ENCODE measurements around the gene RUFY3.
"Not testable (repeated sequence)": the region's sequence is repeated elsewhere in the genome, so short reads cannot be mapped to it uniquely, and the experiment has no call there.

RUFY3 gene

DNA sequence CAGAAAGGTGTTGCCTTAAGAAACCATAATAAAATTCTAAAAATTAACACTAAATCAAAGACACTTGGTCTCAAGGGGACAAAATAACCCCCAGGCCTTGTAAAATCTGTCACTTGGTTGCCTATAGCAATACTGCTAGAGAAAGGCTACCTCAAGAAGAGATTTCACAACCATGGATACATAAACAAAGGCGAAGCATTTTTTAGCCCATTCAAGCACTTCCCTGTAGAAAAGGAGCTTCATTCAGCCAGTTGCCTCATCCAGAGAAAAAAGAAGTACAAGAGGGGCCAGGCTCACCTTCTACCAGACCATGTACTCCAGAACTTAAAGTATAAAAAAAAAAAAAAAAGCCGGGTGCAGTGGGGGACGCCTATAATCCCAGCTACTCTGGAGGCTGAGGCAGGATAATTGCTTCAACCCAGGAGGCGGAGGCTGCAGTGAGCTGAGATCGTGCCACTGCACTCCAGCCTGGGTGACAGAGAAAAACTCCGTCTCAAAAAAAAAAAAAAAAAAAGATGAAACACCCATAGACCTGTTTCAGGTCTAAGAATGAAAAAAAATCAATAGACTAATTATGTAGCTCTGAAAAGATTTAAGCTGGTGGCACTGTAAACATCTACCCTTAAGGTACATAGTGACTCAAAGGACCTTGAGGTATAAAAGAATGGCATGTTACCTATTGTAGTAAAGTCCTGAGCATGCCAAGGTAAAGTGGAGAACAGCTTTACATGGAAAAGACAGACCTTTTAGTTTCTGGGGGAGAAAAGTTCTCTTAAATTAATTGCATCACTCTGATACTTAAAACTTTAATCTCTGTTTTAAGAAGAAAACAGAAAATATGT is 18.0 kb downstream of the RUFY3 start:
- DNase-seq, result no peak

DNA sequence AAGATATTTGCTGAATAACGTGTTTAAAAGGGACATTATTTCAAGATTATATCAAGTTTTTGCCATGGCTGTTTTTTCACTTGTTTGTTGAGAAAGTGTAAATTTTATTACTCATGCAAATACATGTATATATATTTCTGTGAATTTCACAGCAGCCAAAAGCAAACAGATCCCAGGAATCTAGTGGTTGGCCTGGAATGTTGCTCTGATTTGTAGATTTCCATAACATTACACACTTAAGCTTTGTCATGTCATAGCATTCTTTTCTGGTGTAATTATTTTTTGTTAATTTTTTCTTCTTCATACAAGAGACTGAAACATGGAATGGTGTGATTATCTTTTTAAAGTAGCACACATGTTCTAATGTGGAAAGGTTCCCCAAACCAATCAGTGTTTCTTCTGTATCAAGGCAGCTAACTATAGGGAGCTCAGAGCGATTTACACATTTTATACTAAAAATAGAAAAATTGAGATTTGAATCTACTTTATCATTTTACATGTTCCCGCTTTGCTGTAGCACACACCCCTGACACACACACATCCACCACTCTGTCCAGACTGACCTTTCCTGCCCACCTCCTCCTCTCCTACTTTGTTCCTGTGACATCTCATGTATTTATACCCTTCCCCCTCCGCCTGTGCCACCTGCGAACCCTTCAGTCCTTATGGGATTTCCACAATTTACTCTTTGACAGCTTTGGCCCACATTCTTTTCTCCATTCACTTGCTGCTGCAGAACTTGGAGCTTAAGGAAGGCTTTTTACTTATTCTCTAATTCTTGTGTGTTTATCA is 20.3 kb downstream of the RUFY3 start:
- DNase-seq, result no peak

DNA sequence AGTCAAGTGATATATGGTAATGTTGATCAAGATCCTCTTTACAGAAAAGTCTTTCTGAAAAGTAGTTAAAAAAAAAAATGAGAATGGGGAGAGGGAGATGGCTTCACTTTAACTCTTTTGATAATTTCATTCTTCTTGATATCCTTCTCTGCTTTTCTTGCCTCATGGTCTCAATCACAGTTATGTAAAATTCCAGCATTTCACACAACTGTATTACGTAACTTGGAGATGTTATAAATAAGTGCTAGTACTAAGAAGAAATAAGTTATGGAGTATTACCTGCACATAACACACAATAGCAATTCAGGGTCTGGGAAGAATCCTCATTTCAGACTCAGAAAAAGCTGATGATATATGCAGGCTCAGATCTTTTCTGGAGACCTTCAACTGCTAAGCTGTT is 22.0 kb downstream of the RUFY3 start:
- DNase-seq, result no peak

DNA sequence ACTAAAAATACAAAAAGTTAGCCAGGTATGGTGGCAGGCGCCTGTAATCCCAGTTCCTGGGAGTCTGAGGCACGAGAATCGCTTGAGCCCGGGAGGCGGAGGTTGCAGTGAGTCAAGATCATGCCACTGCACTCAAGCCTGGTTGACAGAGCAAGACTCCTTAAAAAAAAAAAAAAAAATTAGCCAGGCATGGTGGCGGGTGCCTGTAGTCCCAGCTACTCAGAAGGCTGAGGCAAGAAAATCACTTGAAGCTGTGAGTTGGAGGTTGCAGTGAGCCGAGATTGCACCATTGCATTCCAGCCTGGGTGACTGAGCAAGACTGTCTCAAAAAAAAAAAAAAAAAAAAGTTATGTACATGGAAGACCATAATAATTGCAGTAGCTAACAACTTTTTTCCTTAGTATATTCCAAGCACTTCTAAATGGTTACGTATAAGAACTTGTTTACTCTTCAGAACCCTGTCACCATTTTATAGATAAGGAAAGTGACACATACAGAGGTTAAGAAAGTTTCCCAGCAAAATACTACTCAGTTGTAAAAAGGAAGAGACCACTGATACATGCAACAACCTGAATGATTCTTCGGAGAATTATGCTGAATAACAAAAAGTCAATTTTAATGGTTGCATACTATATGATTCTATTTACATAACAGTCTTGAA is 24.5 kb downstream of the RUFY3 start:
- no peak for DNase-seq

DNA sequence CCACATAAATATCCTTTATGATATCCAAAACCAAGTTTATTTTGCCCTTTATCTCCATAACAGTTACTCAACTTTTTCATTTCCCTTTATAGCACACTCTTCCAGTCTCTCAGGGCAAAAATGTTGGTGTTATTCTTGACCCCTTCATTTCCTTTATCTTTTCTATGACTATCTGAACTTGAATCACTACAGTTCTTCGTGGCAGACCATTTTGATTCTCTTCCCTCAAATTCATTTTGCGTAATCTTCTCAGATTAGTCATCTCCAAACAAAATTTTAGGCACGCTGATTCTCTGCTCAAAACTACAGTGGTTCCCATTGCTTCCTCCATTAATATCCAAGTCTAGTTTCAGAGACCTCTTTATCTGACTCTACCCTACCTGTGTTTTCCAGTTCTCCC is 26.1 kb downstream of the RUFY3 start:
- DNase-seq, result no peak

DNA sequence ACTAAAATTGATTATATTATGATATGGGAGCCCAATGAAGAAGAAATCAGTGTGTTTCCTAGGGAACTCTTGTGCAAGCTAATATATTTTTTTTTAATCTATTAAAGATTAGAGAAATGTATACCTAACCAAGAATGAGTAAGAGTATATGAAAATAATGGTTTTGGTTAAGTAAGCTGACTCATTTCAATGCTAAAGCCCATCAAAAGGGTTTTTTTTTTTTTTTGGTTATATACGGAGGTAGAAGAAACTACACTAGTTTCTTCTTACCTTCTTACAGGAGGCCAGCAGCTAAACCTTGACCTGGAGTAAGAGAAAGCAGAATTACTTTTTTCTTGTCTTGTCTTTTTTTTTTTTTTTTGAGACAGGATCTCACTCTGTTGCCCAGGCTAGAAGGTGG is 27.5 kb downstream of the RUFY3 start:
- no peak for DNase-seq

DNA sequence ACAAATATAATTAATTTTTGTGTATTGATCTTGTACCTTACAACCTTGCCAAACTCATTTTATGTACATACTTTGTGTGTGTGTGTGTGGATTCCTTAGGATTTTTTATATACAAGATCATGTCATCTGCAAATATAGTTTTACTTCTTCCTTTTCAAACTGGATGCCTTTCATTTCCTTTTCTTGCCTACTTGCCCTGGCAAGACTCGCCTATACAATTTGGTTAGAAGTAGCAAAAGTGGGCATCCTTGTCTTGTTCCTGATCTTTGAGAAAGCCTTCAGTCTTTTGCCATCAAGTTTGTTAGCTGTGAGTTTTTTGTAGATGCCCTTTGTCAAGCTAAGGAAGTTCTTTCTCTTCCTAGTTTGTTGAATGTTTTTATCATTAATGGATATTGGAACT is 30.5 kb downstream of the RUFY3 start:
- DNase-seq, result no peak

DNA sequence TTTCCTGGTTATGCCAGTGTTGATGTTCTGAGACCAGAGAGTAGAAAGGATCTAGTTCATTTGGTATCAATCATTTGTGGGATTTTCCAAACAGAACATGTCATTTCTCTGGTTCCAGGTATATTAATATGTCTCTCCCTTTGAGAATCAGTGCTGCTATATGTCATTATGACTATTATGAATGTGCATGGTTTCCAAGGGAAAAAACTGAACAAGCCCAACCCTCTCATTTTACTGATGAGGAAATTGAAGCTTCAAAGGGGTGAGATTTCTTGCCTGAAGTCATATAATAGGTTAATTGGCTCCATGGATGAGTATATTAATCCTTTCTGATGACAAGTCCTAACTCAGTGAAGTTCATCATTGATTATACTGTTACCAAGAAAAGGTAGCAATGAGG is 31.9 kb downstream of the RUFY3 start:
- no peak for DNase-seq

DNA sequence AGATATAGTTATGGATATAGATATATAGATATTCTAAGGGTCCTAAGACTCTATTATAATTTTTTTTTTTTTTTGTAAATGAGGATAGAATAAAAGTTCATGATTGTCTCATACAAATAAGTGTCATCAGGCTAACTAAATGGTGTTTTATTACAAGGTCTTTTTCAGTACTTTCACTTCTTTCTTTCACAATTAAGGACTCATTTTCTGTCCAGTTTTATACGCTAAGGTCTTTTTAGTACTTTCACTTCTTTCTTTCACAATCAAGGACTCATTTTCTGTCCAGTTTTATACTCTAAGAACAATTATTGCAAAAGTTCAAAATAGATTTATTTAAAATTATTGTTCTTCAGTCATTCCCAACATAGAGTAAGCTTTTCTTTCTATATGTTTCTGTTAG is 32.7 kb downstream of the RUFY3 start:
- DNase-seq, result no peak

DNA sequence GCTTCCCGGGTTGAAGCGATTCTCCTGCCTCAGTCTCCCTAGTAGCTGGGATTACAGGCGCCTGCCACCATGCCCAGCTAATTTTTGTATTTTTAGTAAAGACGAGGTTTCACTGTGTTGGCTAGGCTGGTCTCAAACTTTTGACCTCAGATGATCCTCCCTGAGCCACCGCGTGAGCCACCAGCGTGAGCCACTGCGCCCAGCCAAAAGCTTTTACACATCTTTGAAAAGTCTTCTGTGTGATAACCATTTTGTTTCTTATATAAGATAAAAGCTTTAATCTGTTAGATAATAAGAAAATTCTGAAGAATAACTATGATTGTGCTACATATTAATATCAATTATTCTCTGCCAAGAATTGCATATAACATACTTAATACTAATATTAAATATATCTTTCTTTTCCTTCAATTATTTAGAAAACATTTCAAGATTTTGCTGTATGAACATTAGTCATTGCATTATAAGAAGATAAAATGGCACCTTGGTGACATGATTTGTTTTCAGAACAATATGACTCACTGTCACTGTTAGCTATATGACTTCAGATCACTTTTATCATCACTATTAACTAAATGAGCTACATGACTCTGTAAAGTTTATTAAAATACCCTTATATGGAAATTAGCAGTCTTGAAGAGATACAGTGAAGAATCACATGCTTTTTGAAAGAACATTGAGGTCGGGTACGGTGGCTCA is 33.4 kb downstream of the RUFY3 start:
- no peak for DNase-seq

DNA sequence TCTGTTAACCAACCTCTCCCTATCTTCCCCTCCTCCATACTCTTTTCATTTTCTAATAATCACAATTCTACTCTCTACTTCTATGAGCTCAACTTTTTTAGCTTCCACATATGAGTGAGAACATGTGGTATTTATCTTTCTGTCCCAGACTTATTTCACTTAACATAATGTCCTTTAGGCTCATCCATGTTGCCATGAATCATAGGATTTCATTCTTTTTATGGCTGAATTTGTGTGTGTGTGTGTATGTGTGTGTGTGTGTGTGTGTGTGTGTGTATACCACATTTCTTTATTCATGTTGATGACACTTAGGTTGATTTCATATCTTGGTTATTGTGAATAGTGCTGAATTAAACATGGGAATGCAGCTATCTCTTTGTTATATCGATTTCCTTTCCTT is 37.4 kb downstream of the RUFY3 start:
- no peak for DNase-seq

DNA sequence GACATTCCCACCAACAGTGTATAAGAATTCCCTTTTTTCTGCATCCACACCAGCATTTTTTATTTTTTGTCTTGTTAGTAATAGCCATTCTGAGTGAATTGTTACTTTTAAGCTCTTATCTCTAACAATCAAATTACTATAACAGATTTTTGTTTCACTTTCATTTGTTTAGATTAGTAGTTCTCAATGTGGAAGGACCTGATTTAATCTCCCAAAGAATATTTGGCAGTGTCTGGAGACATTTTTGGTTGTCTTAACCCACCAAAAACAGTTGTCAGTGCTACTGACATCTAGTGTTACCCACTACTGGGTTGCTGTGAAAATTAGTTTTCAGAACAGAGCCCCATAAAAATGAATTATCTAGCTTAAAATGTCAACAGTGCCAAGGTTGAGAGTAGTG is 37.9 kb downstream of the RUFY3 start:
- no peak for DNase-seq

DNA sequence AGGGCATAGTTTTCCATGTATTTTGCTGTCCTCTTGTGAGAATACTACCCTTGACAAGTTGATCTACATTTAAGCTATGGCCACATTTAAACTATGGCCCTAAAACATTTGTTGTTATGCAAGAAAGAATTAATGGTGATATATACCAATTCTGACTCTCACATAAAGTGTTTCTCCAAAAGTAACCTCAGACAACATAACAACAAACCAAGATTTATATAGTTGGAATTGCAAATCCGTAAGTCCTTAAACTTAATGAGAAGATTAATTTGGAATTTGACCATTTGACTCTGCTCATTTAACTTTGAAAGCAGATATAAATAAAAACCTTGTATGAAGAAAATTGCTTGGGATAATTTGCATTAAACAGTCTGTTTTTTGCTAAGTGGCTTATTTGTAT is 38.9 kb downstream of the RUFY3 start:
- DNase-seq, result no peak

DNA sequence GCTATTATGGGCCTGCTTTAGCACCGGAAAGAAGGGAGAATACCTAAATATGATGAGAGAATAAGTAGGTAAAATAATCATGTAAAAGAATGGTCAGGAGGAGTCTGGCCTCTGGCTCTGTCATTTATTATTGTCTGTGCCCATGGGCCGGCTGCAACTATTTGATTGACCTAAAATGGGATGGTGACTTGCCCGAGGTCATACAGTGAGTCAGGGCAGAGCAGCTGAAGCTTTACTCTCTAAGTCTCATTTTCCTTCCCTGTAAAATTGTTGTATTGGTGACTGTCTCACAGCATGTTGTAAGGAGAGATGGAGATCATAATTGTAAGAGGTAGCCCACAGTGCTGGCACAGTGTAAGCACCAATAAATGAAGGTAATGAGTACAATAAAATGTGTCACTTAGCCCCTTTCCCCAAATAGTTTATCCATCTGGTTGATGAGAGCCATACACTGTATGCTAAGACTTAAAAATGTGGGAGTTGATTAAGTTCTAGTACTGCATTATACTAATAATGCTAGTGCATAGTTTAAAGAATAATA is 39.6 kb downstream of the RUFY3 start:
- no peak for DNase-seq

DNA sequence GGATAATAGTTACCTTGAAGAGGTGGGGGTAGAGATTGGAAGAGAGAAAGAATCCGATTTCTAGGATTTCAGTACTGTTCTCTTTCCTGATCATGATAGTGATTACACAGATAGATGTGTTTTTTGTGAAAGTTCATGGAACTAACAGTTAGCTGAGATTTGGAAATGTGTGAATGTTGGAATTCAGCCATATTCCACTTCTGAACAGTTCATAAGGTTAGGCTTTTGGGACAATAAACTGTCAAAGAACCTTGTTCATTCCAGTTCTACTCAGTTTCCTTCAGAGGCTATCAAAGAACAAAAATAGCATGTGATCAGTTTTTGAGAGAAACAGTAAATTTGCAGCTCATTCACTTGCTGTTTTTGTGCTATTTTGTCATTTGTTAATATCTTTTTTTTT is 43.6 kb downstream of the RUFY3 start:
- no peak for DNase-seq

DNA sequence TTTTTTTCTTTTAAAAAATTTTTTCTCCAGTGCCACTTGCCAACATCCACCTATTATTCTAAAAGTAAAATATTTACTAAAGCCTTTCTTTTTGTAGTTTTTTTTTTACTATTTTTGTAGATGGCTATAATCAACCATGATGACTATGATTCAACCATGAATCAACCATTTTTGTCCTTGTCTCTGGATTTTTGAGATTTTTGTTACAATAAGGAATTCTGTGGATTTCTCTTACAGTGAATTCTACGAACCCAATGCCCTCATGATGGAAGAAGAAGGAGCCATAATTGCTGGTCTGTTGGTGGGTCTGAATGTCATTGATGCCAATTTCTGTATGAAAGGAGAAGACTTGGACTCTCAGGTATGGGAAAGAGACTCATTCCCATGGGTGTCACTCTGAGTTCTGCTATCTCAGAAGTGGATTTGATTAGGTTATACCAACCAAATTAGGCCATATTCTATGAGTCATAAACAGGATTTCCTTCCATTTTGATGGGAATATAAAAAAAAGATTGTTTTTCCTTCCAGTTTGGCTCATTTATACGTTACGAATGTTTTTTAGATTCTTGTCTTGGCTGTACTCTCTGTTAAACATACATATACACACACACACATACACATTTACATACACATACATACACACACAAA is 46.7 kb downstream of the RUFY3 start:
- DNase-seq, result no peak

DNA sequence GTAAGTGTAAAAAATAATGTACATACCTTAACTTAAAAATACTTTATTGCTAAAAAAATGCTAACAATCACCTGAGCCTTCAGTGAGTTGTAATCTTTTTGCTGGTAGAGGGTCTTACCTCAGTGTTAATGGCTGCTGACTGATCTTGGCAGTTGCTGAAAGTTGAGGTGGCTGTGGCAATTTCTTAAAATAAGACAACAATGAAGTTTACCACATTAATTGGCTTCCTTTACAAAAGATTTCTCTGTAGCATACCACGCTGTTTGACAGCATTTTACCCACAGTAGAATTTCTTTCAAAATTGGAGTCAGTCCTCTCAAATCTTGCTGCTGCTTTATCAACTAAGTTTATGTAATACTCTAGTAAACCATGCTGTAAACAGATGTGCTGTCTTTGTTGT is 47.6 kb downstream of the RUFY3 start:
- not testable (repeated sequence) for DNase-seq

DNA sequence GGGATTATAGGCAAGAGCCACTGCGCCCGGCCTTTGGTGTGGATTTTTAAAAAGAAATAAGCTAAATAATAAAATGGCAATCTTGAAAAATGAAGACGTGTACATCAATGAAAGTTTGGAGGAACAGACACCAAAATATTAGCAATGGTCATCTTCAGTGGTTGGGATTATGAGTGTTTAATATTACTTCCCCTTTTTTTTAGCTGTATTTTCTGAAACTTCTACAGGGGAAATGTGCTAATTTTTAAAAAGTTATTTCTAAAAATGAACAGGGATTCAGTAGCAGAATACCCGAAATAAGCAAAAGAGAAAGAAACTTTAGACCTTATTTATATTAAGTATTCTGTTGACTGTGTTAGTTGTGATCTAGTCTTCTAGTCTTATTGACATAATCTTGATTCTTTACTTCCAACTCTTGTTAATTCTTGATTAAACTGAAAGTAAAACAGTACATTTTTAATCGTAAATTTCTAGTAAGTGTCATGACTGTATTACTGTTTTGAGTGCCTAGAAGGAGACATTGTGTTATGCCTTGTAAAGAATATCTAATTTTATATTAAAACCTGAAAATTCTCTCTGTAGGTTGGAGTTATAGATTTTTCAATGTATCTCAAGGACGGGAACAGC is 51.3 kb downstream of the RUFY3 start:
- DNase-seq, result no peak

DNA sequence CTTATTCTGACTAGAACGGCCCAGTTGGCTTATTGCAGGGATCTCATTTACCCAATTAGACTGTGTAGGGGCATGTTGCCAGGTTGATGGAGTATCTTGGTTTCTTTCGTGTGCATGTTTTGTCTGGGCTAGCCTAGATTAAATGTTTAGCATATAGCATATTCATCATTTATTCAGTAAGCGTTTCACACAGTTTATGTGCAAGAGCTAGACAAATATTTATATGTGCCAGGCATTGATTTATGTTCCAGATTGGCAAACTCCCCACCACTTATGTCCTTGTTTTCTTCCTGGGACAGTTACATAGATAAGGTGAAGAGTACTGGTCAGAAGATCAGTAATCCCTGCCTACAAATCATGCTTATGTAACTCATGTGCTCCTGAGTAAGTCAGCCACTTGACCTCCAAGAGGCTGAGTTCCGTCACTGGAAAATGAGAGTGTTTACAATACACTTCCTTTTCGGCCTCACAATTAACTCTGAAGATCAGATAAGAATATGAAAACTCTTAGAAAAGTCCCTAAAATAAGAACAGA is 57.2 kb downstream of the RUFY3 start:
- no peak for DNase-seq

DNA sequence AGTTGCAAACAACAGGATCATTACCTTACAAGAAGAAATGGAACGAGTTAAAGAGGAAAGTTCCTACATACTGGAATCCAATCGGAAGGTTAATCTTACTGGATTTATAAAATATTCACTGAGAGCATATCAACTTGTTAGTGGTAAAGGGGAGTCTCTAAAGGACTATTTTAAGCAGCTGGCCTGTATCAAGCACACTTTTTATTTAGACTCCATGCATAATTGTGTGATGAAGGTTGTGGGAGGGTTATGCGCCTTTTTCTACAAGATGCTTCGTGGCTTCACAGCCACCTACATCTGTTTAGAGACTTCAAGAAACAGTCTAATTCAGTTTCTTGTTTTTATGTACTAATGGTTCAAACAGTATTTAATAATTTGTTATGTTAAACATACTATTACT is 61.3 kb downstream of the RUFY3 start:
- no peak for DNase-seq

DNA sequence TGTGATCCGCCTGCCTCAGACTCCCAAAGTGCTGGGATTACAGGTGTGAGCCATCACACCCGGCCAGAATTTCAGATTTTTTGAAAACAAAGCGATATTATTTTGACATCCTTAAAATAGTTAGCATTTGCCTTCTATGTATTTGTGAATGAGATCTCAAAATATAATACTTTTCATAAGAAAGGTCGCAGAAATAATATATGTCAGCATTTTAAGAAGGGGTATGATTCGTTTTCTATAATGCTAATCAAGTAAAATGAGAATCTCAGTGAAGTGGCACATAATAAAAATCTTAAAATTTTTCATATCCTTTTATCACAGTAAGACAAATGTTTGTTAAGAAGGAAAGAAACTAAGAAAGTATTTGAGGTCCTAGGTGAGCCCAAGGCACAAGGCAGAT is 65.7 kb downstream of the RUFY3 start:
- DNase-seq, result no peak

DNA sequence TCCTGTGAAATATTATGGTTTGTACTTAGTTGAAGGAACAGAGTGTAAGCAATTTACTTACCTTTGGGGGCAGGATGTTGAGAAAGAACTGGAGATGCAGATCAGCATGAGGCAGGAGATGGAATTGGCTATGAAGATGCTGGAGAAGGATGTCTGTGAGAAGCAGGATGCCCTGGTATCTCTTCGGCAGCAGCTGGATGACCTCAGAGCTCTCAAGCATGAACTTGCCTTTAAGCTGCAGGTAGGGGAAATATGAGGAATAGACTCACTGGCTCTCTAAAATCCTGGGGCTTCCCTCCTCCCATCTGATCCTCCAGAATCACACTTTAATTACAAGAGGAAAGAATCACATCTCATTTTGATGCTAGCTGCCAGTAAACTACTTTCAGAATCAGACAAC is 67.0 kb downstream of the RUFY3 start:
- DNase-seq, result no peak
